Measurements from ENCODE around the gene A2M.

- TF ChIP-seq, protein P1, sequence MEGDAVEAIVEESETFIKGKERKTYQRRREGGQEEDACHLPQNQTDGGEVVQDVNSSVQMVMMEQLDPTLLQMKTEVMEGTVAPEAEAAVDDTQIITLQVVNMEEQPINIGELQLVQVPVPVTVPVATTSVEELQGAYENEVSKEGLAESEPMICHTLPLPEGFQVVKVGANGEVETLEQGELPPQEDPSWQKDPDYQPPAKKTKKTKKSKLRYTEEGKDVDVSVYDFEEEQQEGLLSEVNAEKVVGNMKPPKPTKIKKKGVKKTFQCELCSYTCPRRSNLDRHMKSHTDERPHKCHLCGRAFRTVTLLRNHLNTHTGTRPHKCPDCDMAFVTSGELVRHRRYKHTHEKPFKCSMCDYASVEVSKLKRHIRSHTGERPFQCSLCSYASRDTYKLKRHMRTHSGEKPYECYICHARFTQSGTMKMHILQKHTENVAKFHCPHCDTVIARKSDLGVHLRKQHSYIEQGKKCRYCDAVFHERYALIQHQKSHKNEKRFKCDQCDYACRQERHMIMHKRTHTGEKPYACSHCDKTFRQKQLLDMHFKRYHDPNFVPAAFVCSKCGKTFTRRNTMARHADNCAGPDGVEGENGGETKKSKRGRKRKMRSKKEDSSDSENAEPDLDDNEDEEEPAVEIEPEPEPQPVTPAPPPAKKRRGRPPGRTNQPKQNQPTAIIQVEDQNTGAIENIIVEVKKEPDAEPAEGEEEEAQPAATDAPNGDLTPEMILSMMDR (conservative IDR thresholded peaks at IDR 0.05; ENCODE audit: low read depth, low read length), result no peak
- TF ChIP-seq EZH2 (IDR thresholded peaks at IDR 0.05; ENCODE audit: low read length, unreplicated experiment) (no peak), EZH2phosphoT487 (IDR thresholded peaks at IDR 0.05; ENCODE audit: borderline replicate concordance, low read length) (no peak)
These were observed 7.1 kb downstream of the A2M start for GRCh38 chr12:9108504-9109212.

Measured in PC-3 (cell line).